GM18511 (cell line): ENCODE measurements around the gene CST6.
"Not testable (repeated sequence)": the region's sequence is repeated elsewhere in the genome, so short reads cannot be mapped to it uniquely, and the experiment has no call there.

ENCODE experiments used
- ATAC-seq: cut with Tn5 transposase; IDR thresholded peaks from one replicate; pipeline ENCODE4 v1.9.1; 2021; ENCODE audit warnings: mild to moderate bottlenecking, moderate library complexity; ENCODE audit not compliant: unreplicated experiment

The CST6 gene

DNA sequence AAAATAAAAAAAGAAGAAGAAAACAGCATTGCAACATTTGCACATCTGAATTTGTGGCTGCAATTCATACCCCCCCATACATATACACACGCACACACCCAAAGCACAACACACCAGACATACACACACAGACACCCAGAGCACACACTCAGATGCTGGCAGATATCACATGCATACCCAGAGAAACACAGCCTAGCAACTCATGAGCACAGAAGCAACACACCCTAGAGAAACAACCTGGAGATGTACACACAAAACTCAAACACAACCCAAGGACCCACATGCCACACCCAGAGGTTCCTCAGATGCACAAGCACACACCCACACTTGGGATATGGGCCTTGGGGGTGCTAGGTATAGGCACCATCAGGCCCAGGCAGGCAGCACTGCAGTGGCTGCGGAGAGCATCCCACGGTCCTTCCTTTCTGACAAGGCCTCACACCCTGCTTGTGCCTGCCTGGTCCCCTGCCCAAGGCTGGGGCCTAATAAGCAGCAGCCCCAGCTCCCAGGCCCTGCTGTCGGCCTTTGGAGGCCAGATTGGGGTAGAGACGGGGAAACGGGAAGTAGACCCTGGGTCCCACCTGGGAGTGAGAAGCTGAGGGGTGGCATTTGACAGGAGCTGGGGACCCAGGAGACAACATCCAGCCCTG, 3.1 kb downstream of the CST6 start:
- no peak for ATAC-seq

- no peak for ATAC-seq
These were observed 3.7 kb downstream of the CST6 start for GRCh38 chr11:66015454-66015881.

DNA sequence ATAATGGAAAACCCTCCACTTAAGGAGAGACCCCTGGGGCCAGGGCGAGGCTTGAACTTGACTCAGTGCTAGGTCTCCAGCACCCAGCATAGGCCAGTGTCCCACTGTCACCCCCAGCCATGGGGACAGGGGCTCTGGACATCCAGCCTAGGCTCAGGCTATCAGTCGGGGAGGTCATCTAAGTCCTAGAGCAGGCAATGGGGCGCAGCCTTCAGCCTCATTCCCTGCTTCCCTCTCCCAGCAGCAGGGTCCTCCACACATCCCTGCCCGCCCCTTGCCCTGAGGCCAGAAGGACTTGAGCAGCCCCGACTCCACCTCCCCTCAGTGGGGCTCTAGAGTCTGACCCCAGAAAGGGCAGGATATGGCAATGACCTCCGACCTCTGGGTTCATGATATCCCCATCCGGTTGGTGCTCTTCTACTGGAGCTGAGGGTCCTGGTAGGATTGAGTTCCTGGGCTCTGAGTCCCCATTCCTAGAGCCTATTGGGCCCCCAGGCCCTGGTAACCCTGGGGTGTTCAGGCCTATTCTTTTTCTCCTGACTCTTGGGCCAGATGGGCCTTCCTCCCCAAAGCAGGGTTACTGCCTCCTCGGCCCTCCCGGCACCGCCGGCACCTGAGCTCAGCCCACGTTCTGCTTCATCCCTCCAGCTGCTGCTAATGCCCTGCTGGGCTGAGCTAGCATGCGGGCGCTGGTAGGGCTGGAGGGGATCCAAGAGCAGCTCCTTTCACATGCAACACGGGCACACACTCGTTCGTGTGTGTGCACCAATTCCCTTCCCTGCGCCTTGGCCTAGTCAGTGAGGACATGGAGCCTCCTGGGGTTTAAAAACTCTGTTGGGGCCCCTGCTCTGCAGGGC, 4.4 kb downstream of the CST6 start:
- no peak for ATAC-seq

GRCh38 chr11:66016793-66017177, 5.0 kb downstream of the CST6 start:
- ATAC-seq, result no peak

GRCh38 chr11:66017321-66017720, 5.5 kb downstream of the CST6 start:
- no peak for ATAC-seq

DNA sequence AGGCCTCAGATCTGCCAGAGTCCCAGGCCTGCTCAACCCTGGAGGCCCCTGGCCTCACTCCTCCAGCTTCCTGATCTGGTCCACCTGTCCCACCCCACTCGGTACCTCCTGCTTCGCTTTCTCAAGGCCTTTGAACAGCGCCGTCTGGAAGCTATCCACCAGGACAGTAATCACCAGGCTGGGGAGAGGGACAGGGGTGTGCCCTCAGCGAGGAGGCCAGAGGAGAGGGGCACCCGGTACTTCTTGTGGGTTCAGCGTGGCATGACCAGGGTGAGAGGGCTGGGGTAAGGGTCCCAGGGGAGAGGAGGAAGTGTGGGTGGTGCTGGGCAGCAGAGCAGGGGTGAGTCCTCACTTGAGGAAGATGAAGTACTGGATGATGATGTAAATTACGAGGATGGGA, 8.4 kb downstream of the CST6 start:
- ATAC-seq, result no peak

DNA sequence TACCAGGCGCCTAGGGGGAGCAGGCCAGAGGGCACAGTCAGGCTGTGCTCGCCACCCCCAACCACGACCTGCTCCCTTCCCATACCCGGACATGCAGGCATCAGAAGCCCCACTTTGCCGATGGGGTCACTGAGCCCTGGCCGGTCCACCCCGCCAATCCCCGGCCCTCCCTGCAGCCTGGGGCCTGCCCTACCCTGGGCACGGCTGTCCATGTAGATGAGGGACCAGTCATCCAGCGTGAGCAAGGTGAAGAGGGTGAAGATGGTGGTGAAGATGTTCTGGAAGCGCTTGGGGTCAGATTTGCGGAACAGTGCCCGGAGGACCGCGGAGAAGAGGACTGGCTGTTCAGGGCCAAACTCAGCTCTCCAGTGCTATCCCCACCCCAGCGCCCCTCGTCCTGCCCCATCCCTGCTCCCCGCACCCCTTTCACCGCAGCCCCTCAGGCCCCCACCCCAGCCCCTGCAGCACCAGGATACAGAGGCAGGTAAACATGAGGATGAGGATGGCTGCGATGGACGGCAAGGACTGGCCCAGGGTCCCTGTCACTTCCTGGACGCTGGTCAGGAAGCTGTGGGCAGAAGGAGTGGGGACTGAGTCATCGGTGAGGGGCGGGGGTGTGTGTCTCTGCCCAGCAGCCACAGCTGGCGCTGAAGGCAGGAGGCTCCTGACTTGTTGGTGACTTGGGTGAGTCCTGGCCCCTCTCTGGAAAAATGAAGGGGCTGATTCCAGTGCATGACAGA, 9.0 kb downstream of the CST6 start:
- no peak for ATAC-seq

GRCh38 chr11:66022401-66023185, 10.8 kb downstream of the CST6 start:
- ATAC-seq, result no peak

DNA sequence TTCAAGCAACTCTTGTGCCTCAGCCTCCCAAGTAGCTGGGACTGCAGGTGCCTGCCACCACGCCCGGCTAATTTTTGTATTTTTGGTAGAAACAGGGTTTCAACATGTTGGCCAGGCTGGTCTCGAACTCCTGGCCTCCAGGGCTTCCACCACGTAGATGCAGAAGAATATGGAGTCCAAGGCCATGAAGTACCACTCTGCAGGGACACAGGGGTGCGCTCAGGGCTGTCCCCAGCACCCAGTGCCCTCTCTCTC, 11.3 kb downstream of the CST6 start:
- ATAC-seq, result not testable (repeated sequence)

DNA sequence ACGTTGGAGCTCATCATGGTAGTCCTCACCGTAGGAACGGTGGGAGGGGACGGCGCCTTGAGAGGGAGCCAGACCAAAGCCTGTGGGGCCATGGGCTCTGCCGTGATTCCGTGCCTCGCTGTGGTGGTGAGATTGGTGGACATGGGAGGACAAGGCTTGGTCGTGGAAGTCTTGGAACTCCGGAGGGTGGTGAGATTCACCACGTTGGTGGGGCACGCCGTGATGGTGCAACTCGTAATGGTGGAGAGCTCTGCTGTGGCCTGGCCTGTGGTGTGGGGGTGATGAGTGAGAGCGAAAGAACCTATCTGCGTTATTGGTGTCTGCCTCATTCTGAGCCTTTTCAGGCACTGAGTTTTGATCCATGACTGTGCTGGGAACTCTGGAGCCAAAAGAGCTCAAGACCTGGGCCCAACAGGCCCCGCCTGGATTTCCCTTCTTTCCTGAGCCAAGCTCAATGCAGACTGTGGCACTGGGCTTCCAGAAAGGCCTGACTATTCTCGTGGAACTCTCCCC, 14.3 kb downstream of the CST6 start, which contains the start of gene CATSPER1:
CATSPER1 (minus strand) TSS at position 463 of the 513 bp plus-strand sequence; CDS start at position 363, 100 bp downstream.
- no peak for ATAC-seq

- ATAC-seq, result no peak
These were observed 21.3 kb downstream of the CST6 start for GRCh38 chr11:66032957-66033735.

DNA sequence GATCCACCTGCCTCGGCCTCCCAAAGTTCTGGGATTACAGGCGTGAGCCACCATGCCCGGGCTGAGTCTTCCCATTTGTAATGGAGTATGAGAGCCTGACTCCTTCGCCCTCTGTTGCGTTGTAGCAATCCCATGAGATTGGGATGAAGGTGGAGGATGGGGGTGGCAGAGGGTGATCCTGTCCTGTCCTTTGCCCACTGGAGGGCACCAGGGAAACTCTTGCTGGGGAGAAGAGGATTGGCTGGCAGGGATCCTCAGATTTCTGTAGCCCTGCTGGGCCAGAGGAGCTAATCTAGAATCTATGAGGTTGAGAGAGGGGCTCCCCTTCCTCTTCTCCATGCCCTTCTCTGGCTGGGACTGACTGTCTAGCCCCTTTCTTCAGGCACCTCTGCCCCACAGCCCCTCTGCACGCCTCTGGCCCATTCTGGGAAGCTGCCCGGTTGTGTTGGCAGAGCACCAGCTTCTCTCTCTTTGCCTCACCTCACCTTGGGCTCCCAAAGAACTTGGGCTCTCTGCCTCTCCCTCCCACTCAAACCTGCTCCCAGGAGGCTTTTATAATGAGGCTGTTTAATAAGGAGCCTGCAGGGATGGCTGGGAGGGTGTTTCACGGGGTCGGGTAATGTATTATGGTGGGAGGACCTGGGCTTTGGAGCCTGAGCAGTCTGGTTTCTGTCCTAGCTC, 24.0 kb downstream of the CST6 start:
- no peak for ATAC-seq

- no peak for ATAC-seq
These were observed 24.5 kb downstream of the CST6 start for GRCh38 chr11:66036334-66036710.

- no peak for ATAC-seq
These were observed 25.5 kb downstream of the CST6 start for GRCh38 chr11:66037327-66037726.

DNA sequence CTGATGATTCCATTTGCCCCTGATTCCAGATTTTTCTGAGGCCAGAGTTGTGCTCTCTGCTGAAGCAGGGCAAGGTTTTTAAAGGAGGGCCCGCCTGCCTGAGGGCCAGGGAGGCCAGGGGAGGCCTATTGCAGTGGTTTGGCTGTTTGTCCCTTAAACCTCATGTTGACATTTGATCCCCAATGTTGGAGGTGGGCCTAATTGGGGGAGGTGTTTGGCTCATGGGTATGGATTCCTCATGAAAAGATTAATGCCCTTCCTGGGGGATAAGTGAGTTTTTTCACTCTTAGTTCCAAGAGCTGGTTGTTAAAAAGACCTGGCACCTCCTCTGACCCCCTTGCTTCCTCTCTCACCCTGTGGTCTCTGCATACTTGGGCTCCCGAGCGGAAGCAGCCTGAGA, 28.0 kb downstream of the CST6 start:
- ATAC-seq, result no peak

DNA sequence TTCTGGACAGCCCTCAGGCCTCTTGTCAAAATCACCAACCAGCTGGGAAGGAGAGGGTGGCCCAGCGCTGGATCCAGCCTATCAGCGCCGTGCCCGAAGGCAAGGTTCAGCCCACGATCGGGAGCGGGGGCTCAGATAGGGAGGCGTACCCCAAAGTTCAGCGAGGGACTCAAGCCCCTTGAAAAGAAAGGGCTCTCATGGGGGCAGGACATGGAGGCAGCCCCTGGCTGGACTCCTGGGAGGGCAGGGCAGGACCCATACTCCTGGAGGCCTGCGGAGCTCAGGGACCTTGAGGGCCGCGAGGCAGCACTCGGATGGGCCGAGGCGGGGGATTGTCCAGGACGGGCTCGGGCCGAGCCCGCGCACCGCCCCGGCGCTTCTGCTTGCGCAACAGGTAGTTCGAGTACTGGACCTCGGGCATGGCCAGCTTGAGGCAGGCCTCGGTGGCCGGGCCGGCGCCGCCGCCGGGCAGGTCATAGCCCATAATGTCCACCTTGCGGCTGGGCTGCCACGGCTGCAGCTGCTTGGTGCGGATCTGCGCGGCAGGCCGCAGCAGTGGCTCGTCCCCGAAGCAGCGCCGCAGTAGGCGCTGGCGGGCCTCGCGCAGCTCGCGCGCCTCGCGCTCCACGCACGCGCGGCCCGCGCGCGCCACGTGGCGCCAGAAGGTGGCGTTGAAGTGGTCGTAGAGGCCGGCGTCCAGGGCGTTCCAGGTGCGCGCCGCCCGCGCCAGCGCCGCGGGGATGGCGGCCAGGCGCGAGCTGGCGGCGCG, 30.6 kb downstream of the CST6 start:
- ATAC-seq, result no peak

GRCh38 chr11:66042996-66043906, 31.4 kb downstream of the CST6 start:
- no peak for ATAC-seq

- ATAC-seq, result no peak
These were observed 32.9 kb downstream of the CST6 start for GRCh38 chr11:66044757-66045156.
